CD4-positive, alpha-beta T cell treated with Interleukin-12 subunit alpha and Interleukin-12 subunit beta, for 1 hour (primary cell): ENCODE data around the gene AGPAT3.

ENCODE experiments used
- DNase-seq: peaks from one replicate; pipeline ENCODE4 v3.0.0-alpha.2; 2020

AGPAT3 gene

GRCh38 chr21:44029460-44030087, 164.6 kb downstream of the AGPAT3 start:
- DNase-seq = no peak

- no peak for DNase-seq
These were observed 170.2 kb downstream of the AGPAT3 start for GRCh38 chr21:44035244-44035643.
